Iris pigment epithelial cell (primary cell): ENCODE results near the gene P4HTM.

Experiments used
- DNase-seq: peaks from one replicate; pipeline ENCODE4 v3.0.0-alpha.2; 2011; ENCODE audit warnings: low read depth

Gene P4HTM, protein sequence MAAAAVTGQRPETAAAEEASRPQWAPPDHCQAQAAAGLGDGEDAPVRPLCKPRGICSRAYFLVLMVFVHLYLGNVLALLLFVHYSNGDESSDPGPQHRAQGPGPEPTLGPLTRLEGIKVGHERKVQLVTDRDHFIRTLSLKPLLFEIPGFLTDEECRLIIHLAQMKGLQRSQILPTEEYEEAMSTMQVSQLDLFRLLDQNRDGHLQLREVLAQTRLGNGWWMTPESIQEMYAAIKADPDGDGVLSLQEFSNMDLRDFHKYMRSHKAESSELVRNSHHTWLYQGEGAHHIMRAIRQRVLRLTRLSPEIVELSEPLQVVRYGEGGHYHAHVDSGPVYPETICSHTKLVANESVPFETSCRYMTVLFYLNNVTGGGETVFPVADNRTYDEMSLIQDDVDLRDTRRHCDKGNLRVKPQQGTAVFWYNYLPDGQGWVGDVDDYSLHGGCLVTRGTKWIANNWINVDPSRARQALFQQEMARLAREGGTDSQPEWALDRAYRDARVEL

DNA sequence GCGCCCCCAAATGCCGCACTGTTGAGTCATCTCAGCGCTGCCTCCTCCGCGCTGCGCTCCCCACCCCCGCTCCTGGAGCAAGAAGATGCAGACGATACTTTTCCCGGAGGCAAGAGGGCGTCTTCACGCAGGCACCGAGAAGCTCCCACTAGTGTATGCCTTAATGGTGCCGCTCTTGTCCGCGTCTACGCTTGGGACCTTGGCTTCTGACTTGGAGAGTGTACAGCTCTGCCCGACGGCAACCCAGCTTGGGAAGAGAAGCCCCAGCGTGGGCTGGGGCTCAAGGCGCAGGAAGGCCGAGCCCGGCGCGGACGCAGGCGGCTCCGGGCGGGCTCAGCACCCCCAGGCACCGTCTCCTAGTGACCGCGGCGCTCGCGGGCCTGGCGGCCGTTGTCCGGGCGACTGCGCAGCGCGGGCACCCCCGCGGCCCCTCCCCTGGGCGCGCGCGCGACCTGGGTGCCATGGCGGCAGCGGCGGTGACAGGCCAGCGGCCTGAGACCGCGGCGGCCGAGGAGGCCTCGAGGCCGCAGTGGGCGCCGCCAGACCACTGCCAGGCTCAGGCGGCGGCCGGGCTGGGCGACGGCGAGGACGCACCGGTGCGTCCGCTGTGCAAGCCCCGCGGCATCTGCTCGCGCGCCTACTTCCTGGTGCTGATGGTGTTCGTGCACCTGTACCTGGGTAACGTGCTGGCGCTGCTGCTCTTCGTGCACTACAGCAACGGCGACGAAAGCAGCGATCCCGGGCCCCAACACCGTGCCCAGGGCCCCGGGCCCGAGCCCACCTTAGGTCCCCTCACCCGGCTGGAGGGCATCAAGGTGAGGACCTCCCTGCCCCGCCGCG lies at the start of gene P4HTM:
P4HTM (plus strand) TSS at position 446 of the 840 bp plus-strand sequence; CDS start at position 462, 16 bp downstream.
- peak; percentile 96 for DNase-seq

DNA sequence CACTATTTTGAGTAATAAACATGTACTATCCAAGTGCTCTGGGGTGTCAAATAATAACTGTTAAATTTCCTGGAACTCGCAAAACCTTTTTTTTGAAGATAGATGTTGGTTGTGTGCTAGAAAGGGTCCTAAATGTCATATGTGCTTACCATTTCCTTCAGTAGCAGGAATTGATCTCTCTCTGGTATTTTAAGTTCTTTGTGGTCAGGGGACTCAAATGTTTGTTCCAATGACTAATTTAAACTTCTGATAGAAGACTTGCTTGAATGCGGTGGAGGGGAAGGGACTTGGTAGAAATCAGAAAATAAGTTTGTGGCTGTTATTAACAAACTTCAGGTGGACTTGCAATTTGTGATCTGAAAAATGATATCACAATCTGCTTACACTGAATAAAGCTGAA lies 44.6 kb upstream of the P4HTM start:
- DNase-seq = no peak

DNA sequence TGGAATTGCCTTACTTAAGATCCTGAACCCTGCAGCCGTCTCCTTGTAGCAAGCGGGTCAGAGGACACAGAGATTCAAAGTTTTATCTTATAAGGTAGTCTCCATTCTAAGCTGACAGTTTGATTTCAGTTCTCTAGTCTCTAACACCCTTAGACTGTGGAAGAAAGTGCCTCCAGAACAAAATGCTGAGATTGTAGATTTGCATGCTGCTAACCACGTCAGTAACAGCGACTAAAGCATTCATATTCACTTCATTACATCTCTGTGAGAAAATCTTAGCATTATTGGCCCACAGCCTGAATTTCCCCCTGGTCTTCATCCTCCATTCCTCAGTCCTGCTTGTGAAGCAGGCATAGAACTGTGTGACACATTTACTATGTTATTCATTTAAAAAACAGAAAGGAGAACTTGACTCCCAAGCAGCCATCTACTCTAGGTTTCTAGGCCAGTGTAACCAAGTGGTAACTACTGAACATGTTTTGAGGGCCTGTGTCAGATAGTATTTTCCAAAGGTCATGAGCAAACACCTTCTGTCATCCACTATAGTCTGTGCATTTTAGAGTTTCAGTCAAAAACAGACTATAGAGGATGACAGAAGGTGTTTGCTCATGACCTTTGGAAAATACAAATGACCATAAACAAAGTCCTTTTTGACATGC lies 44.0 kb upstream of the P4HTM start:
- DNase-seq = no peak

DNA sequence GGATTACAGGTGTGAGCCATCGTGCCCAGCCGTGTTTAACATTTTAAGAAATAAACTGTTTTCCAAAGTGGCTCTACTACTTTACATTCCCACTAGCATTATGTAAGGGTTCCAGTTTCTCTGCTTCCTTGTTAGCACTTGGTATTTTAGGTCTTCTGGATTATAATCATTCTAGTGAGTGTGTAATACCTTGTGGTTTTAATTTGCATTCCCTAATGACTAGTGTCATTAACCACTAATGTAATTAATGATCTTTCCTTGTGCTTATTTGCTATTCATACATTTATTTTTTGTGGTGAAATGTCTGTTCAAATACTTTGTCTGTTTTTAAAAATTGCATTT lies 40.7 kb upstream of the P4HTM start:
- DNase-seq = no peak

DNA sequence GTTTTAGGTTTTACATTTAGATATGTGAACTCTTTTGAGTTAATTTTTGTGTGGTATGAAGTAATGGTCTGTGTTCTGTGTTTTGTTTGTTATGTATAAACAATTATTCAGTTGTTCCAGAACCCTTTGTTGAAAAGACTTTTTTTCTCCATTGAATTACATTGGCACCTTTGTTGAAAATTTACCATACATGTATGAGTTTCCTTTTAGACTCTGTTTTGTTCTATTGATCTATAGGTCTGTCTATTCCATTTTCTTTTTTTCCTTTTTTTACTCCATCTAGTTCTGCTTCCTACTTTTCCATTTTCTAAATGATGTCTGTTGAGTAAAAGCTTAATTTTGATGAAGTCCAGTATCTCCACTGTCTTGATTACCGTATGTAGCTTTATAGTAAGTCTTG lies 40.0 kb upstream of the P4HTM start:
- DNase-seq = no peak

DNA sequence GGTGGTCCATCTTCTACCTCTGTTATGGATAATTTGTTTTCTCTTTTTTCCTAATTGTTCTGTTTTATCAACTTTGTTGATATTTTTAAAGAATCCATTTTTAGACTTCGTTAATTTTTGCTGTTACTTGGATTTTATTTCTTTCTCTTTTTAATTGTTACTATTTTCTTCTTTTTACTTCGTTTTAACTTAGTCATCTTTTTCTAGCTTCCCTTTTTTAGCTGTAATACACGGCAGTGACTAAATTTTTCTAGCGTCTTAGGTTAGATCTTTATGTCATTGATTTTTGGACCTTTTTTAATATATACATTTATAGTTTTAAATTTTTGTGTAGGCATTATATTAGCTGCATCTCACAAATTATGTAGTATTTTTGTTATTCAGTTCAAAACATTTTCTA lies 38.3 kb upstream of the P4HTM start:
- no peak for DNase-seq

DNA sequence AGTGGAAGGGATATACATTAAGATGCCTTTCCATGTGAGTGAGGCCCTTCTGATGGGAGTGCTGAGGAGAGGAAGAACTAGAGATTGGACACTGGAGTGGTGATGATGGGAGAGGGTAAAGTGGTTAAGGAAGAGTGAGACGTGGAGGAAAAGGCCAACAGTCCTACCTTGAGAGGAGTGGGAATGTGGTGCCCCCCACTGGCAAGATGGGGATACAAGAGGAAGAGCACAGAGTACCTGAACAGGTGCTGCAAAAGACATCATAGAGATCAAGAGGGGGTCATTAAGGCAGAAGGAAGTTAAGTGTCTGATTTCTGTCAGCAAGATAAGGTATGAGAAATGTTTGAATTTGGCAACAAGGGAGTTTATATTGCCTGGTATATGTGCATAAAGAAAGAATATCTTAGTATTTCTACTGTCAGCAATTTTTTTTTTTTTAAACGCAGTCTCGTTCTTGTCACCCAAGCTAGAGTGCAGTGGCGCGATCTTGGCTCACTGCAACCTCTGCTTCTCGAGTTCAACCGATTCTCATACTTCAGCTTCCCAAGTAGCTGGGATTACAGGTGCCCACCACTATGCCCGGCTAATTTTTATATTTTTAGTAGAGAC lies 37.4 kb upstream of the P4HTM start:
- DNase-seq = no peak

DNA sequence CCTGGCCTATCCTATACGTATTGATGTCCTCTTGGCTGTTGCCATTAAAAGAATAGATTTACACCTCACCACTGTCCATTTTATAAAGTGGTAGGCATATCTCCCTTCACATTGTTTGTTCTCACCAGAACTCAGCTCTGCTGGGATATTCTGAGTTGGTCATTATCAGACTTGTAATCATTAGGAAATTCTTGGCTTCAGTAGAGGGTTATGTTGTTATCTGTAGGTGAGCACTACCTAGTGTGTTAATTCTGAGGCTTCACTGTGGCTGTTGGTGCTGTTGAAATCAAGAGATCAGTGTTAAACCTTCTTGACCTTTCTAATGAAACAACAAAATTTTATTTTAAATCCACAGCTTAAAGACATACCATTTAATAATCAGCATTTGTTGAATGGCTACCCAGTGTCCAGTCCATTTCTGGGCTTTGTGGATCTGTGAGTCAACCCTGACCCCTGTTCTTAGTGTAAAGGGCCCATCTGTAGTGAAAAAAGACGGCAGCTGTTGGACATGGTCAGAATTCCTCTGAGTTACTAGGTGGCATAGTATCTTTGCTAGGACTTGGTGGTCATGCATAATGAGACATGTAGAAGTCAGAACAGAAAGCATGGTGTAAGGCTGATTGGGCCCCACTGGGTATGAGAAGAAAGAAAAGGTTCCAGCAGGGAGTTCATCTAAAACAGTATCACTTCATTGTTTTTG lies 32.9 kb upstream of the P4HTM start:
- no peak for DNase-seq

DNA sequence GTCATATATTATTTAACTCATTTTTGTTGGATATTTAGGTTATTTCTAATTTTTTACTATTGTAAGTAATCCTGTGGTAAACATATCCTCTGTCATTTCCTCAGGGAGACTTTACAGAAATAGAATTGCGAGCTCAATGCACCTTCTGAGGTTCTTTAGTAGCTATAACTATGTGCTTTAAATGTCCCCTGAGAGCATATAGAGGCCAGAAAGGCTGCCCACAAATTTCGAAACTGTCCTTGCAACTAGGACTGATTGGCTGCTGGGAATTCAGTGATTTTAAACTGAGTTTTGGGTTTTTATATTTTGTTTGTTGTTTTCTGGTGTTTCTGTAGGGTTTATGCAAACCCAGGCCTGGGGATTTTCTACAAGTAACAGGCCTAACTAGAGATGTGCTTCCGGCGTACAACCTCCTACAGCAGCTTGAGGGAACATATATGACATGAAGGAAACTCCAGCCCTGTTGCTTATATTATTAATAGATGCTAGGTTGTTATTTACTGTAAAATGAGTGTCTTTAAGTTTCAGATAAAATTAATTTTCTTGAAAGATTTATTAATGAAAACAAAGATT lies 29.1 kb upstream of the P4HTM start:
- DNase-seq = peak; percentile 14

DNA sequence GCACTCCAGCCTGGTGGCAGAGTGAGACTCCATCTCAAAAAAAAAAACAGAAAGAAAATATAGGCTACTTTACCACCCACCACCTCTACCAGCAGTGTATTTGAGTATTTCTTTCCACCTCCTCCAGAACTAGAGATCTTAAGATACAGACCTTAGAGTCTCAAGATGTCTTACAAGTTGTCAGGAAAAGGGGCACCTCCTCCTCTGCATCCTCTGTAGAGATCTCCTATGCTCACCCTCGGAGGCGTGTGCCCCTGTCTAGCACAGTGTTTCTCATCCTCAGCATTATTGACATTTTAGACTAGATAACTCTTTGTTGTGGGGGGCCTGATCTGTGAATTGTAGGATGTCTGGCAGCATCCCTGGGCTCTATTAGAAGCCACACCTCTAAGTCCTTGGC lies 27.7 kb upstream of the P4HTM start:
- no peak for DNase-seq

DNA sequence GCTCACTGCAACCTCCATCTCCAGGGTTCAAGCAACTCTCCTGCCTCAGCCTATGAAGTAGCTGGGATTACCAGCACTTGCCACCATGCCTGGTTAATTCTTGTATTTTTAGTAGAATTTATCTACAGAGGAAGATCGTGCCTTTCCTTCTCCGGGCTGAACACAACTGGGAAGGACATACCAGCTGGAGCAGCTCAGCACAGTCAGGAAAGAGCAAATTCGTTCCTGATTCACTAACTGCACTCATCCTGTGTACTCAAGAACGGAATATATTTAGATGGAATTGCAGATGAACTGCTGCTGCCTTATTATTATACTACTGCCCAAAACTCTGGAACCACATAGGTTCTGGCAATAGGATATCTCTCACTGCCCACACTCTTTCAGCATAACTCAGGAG lies 27.1 kb upstream of the P4HTM start:
- DNase-seq = no peak

DNA sequence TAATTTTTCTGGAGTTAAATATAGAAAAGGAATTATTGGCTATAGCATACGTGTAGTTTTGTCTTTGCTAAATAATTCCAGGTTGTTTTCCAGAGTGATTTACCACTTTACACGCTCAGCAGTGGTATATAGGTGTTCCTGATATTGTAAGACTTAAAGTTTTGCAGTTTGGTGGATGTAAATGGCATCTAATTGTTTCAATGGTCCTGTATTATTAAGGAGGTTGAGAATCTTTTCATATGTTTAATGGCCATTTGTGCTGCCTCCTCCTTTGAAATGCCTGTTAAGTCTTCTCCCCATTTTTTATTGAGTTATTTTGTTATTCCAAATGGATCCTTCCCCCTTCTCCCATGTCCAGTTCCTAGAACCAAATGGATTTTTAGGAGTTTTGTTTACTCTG lies 26.4 kb upstream of the P4HTM start:
- no peak for DNase-seq

DNA sequence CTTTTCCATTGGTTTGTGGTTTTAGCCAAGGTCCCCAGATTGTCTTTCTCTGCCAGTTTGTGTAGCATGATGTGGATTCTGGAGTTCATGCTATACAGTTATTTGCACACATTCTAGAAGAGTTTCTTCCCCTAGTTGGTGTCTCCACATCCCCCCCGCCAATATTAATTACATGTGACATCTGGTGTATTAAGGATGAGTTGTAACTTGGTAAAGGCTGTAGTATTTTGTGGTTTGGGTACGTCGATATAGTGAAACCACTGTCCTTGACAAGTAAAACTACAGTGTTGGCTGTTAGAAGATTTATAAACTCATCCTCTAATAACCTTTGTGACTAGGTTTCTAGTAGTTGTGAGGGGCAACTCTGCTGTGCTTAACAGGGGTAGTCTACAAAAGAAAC lies 23.7 kb upstream of the P4HTM start:
- DNase-seq = peak; percentile 52

DNA sequence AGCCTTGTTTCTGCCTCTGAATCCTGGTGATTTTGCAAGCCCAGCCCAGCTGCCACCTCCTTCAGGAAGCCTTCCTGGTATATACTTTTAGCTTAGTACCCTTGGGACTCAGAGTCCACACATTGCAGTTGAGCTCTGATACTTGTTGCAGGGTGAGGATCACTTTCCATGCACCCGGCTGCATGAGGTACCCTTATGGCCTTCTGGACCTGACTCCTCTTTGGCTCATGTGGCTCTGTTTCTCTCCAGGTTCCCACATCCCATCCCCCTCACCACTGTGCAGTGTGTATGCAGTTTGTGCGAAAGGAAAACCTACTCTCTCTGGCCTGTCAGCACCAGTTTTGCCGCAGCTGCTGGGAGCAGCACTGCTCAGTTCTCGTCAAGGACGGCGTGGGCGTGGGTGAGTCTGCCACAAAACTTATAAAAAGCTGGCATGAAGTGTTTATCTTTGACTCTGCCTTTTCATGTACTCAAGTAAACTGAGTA lies 23.1 kb upstream of the P4HTM start:
- no peak for DNase-seq

DNA sequence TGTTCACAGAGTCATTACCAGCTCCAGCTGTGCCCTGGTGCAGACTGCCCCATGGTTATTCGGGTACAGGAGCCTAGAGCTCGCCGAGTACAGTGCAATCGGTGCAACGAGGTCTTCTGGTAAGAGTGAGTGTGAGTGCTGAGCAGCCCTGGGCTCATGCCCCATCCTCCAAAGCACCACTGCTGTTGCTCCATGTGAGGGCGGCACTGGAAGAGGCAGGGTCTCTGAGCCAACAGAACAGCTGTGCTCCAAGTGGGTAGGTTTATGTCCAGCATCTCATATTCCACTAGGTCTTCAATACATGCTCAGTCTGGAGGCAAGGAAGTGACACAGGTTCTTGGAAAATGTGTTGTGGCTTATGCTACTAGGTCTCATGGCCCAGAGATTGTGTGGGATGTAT lies 19.5 kb upstream of the P4HTM start:
- no peak for DNase-seq

DNA sequence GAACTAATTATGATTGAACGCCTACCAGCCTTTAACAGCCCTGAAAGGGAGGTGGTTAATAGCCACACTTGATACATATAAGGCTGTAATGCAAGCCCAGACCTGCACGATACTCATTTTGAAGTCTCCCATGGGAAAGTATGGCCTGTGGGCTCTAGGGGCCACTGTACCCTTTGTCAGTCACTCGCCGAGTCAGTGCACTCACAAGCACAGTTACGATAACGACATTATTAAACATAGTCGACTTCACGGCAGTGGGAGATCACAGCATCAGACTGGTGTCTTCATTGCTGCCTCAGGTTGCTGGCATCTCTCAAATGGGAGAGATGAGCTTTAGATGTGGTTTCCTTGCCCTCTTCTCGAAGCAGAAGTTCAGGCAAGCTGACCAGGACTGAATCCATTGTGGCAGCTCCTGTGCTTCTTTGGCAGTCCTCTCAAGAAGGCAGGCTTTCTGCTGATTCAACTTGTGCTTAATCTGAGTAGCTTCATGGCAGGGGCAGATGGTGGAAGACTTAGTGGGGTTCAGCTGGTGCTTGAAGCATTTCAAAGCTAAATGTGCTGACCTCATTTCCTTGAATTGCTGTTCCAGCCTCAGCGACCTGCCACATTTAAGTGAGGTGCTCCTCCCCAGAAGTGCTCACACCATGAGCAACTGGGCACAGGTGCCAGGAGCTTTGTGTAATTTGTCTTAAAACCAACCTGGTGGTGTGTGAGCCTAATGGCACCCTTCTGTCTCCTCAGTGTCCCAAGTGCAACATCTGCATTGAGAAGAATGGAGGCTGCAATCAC lies 15.8 kb upstream of the P4HTM start:
- no peak for DNase-seq

DNA sequence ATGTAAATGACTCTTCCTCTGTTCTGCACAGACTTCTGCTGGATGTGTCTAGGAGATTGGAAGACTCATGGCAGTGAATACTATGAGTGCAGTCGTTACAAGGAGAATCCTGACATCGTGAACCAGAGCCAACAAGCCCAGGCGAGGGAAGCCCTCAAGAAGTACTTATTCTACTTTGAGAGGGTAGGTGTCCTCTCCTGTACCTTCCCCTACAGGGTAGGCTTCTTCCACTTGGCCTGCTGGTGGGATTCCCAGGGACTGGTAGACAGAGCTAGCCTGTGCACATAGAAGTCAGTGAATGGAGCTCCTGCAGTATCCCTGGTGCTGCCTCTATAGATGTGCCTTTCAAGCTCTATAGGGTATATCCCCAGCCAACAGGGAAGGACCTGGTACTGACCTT lies 10.6 kb upstream of the P4HTM start:
- no peak for DNase-seq

DNA sequence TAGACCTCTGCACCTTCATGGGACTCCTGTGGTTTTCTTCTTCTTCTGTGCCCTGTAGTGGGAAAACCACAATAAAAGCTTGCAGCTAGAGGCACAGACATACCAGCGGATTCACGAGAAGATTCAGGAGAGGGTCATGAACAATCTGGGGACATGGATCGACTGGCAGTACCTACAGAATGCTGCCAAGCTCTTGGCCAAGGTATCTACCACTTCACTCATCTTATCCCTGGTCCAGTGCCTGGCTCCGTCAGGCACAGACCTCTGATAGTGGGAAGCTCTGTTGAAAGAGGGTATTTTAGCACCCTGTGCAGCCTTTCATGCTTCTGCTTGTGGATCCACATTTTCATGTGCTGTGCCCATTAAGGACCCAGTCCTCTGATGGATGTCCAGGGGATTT lies 9.7 kb upstream of the P4HTM start:
- no peak for DNase-seq

DNA sequence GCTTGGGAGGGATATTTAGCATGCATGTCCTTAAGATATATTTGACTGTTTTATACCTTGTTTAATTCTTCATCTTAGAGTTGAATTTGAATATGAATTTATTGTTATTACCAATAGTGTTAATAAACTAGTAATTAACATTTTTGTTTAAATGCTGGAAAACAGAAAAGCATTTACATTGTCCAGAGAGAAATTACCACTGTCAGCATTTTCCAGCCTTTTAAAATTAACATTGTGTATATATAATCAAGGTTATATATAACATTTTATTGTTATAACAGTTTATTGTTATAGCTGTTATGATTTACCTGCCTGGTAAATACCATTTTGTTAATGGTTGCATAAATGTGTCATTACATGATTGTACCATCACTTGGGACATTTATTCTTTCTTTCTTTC lies 8.0 kb upstream of the P4HTM start:
- no peak for DNase-seq

DNA sequence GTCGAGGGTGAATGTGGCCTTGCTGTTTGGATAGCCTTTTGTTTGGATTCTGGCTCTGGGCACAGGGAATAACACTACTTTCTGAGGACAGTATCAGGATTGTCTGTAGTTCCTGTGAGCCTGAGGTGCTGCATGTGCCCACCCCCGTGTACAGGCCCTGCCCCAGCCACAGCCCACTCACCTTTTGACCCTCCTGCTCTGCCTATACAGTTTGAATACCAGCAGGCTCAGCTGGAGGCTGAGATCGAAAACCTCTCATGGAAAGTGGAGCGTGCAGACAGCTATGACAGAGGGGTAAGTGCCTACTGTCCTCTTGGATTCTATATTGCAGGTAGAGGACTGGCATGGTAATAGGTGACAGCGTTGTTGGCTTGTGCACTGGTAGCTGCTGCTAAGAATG lies 7.4 kb upstream of the P4HTM start:
- no peak for DNase-seq
